Amniotic epithelial cell (primary cell): Measurements from ENCODE around the gene PLEKHA6.
A peak's percentile ranks its signal among the peaks of the same experiment; 100 is the strongest.
"Not testable (repeated sequence)": the region's sequence is repeated elsewhere in the genome, so short reads cannot be mapped to it uniquely, and the experiment has no call there.

ENCODE experiments used
- DNase-seq: peaks from one replicate; pipeline ENCODE4 v3.0.0-alpha.2; 2010; ENCODE audit warnings: low read depth

Gene PLEKHA6

GRCh38 chr1:204316164-204316563, 43.6 kb downstream of the PLEKHA6 start:
- peak; percentile 56 for DNase-seq

GRCh38 chr1:204314893-204315658, 44.7 kb downstream of the PLEKHA6 start:
- peak; percentile 33 for DNase-seq

GRCh38 chr1:204314171-204314892, 45.4 kb downstream of the PLEKHA6 start:
- DNase-seq: no peak

- DNase-seq: no peak
Measured at GRCh38 chr1:204313675-204314074, 46.1 kb downstream of the PLEKHA6 start.

DNA sequence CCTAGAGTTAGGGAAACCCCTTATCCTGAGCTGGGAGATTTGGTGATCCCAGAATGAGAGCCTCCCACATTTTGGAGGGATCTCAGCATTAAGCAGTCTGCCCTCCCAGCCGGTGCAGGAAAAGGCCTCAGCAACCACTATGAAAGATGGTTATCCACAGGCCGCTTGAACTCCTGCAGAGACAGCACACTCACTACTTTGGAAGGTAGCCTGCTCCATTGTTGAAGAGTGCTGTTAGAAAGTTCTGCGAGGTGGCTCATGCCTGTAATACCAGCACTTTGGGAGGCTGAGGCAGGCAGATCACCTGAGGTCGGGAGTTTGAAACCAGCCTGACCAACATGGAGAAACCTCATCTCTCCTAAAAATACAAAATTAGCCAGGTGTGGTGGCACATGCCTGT, 48.8 kb downstream of the PLEKHA6 start:
- not testable (repeated sequence) for DNase-seq

DNA sequence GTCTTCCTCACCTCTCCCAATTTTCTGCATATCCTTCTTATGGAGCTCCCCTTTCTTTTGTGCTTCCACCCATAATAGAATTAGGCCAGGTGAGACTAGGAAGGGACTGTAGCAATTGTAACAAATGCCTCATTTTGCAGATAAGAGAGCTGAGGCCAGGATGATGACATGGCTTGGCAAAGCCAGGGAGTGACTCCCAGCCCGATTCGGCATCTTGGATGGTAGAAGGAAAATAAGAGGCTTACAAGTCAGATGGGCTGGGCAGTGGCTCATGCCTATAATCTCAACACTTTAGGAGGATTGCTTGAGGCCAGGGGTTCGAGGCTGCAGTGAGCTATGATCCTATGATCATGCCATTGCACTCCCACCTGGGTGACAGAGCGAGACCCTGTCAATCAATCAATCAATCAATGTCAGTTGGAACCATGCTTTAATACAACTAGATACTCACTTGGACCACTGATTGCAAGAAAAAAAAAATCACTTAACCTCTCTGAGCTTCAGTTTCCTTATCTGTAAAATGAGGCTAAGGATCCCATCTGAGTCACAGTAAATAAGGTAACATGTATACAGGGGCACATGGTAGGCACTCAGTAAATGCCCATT, 51.6 kb downstream of the PLEKHA6 start:
- no peak for DNase-seq

DNA sequence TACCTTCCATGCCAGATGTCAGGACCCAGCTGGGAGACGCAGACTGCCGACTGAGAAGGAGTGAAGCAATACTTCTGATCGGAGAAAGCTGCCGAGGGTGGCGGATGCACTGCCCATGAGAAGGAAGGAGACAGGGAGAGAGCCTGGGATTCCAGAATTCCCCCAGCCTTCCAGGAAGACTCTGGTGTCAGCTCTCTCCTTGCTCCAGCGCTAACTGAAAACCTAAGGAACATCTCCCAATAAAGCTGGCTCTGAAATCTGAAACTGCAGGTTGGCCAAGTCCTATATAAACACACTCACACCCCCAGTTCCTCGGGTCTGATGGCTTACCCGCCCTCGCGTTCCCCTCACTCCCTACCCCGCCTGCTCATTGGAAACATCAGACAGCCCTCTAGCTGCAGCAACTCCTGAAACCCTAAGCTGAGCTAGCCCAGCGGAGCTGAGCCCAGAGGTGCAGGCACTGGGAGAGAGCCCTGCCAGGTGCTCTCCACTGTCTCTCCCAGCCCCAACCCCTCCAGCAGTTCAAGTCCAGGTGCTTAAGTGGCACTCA, 52.3 kb downstream of the PLEKHA6 start:
- peak; percentile 58 for DNase-seq

GRCh38 chr1:204306076-204306475, 53.7 kb downstream of the PLEKHA6 start:
- no peak for DNase-seq

DNA sequence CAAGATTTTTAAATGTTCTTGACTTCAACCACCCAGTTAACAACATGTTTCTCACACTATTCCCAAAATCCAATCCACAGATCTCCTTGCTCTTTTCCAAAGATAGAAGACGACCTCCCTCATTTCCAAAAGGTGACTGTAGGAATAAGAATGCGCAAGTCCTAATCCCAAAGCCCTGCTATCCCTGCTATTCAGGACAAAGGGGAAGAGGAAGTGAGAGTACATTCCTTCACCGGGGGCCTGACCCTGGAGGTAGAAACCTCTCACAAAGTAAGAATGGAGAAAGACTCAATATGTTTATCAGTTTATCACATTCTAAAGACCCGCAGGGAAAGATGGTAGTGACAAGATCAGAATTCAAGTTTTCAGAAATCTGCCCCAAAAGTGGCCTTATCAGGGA, 55.7 kb downstream of the PLEKHA6 start:
- DNase-seq: peak; percentile 25

- no peak for DNase-seq
Measured at GRCh38 chr1:204302769-204303168, 57.0 kb downstream of the PLEKHA6 start.

GRCh38 chr1:204301171-204301957, 58.4 kb downstream of the PLEKHA6 start:
- DNase-seq: no peak

GRCh38 chr1:204299814-204300365, 59.8 kb downstream of the PLEKHA6 start:
- no peak for DNase-seq

- peak; percentile 96 for DNase-seq
Measured at GRCh38 chr1:204296431-204296988, 63.2 kb downstream of the PLEKHA6 start.

- peak; percentile 53 for DNase-seq
Measured at GRCh38 chr1:204295671-204296070, 64.1 kb downstream of the PLEKHA6 start.

GRCh38 chr1:204294357-204294756, 65.4 kb downstream of the PLEKHA6 start:
- DNase-seq: peak; percentile 96

GRCh38 chr1:204293605-204294337, 66.0 kb downstream of the PLEKHA6 start:
- DNase-seq: peak; percentile 49

- DNase-seq: no peak
Measured at GRCh38 chr1:204292740-204293139, 67.0 kb downstream of the PLEKHA6 start.

GRCh38 chr1:204289280-204289679, 70.4 kb downstream of the PLEKHA6 start:
- no peak for DNase-seq

- DNase-seq: peak; percentile 70
Measured at GRCh38 chr1:204288021-204288588, 71.6 kb downstream of the PLEKHA6 start.

DNA sequence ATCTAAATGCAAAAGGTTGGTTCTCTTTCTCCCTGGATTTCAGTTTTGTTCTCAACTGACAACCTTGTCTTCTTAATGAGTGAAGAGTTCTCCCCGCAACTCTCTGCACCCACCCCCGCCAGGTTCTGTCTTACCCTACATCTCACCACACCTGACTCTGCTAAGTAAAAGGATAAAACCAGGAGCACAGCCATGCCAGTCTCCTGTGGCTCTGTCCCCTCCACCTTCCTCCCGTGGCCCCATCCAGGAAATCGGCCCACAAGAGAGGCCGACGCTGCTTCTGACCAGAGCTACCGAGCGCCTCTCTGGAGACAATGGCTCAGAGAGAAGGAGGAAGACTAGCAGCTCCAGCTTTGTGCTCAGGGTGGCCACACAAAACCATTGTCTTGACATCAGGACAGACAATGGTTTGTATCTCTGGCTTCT, 72.2 kb downstream of the PLEKHA6 start:
- DNase-seq: no peak
